HG02981 (cell line): Measurements from ENCODE around the gene RMDN3.

Experiments
- ATAC-seq: cut with Tn5 transposase; IDR thresholded peaks from one replicate; pipeline ENCODE4 v1.9.1; 2021; ENCODE audit warnings: mild to moderate bottlenecking, moderate library complexity; ENCODE audit not compliant: unreplicated experiment

RMDN3 gene, protein sequence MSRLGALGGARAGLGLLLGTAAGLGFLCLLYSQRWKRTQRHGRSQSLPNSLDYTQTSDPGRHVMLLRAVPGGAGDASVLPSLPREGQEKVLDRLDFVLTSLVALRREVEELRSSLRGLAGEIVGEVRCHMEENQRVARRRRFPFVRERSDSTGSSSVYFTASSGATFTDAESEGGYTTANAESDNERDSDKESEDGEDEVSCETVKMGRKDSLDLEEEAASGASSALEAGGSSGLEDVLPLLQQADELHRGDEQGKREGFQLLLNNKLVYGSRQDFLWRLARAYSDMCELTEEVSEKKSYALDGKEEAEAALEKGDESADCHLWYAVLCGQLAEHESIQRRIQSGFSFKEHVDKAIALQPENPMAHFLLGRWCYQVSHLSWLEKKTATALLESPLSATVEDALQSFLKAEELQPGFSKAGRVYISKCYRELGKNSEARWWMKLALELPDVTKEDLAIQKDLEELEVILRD

DNA sequence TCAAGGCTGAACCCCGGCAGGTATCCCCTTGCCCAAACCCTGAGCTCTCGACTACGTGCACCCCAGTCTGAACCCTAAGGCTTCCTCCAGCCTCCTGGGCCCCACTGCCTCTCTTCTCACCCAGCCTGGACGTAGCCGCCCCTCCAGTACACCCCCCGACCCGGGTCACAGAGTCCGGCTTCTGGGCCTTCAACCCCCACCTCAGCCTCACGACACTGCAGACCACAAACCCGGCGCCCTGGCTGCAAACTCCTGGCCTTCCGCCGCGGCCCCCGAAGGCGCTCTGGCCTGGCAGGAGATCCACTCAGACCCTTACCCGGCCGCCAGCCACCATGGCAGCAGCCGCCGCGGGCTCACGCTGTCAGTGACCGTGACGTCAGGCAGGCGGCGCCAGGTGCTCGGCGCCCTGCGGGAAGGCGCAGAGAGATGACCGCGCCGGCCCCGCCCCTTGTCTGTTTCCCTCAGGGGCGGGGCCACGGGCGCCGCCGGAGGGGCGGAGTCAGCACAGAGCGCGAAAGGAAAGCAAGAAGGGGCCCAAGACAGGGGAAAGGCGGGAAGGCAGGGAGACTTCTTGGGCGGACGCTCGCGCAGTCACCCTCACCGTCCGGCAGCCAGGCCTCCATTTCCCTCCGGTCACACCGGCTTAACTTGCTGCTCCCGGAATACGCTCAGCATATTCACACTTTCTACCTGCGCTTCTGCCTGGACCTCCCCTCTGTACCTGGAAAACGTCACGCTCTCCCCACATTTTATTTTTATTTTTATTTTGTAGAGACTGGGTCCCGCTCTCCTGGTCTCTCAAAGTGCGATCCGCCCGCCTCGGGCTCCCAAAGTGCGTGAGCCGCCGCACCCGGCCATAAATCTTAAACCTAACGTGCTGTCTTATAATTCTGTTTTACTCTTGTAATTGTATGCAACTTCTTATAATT lies at the start of gene RMDN3:
Gene RMDN3 (minus strand): TSS at position 372 of the 929 bp plus-strand sequence. CDS start 471 bp downstream, outside the sequence.
- ATAC-seq, result peak; percentile 80

DNA sequence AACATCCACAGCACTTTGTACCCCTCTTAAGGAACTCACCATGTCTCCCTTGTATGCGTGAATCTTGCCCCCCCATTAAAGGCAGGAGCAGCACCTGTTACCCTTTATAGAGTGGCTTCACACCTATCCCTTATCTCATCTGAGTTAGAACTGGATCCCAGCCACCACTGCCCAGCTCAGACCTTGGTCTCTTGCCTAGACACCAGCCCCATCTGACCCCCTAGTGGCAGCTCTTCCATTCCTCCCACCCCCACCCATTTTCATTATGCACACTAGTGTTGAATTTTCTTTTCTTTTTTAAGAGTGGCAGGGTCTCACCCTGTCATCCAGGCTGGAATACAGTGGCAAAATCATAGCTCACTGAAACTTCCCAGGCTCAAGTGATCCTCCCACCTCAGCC lies 48.6 kb upstream of the RMDN3 start:
- no peak for ATAC-seq

DNA sequence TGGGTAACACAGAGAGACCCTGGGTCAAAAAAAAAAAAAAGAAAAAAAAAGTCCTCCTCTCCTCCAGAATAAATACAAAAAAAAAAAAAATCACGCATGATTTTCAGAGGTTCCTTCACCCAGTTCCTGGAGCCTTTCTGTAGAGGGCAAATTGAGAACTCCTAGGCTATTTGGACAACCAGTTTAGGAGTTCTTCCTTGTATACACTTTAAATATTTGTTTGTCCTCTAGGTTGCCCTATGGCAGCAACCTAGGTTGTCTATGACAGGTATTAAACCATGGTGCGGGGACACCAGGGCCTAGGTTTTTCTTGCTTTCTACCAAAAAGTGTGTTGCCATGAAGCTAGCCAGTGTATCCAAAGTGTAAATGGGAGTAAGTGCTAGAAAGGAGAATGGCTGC lies 48.0 kb upstream of the RMDN3 start:
- no peak for ATAC-seq

DNA sequence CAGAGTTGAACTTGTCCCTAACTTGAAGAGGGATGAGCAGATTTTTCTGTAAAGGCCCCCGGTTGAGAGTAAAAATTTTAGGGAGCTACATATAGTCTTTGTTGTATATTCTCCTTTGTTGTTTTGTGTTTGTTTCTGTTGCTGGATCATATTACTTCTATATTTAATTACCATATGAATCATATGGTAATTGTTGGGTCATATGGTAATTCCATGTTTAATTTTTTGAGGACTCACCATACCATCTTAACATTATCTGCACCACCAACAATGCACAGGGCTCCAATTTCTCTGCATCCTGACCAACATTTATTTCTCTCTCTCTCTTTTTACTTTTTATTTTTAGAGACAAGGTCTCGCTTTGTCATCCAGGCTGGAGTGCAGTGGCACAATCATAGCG lies 44.5 kb upstream of the RMDN3 start:
- no peak for ATAC-seq

DNA sequence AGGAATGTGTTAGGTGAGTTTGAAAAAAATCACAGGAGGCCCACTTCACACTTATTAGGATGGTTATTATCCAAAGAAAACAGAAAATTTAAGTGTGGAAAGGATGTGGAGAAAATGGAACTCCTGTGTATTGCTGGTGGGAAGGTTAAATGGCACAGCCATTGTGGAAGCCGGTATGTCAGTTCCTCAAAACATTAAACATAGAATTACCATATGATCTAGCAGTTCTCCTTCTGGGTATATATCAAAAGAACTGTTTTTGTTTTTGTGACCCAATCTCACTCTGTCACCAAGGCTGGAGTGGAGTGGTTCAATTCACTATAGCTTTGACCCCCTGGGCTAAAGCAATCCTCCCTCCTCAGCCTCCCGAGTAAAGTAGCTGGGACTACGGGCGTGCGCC lies 41.5 kb upstream of the RMDN3 start:
- ATAC-seq, result no peak

DNA sequence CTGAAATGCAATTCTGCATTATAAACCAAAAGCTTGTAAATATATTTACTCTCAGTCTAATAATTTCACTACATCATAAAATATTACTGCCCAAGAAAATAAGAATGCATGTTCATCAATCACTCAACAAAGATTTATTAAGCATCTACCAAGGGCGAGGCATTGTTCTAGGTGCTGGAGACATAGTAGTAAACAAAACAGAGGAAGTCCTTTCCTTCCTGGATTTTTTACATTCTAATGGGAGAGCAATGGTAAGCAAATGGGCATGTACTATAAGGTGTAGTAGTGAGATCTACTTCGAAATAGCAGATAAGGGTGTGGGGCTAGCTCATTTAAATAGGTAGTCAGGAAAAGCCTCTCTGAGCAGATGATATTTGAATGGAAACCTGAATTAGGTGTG lies 41.0 kb upstream of the RMDN3 start:
- no peak for ATAC-seq

DNA sequence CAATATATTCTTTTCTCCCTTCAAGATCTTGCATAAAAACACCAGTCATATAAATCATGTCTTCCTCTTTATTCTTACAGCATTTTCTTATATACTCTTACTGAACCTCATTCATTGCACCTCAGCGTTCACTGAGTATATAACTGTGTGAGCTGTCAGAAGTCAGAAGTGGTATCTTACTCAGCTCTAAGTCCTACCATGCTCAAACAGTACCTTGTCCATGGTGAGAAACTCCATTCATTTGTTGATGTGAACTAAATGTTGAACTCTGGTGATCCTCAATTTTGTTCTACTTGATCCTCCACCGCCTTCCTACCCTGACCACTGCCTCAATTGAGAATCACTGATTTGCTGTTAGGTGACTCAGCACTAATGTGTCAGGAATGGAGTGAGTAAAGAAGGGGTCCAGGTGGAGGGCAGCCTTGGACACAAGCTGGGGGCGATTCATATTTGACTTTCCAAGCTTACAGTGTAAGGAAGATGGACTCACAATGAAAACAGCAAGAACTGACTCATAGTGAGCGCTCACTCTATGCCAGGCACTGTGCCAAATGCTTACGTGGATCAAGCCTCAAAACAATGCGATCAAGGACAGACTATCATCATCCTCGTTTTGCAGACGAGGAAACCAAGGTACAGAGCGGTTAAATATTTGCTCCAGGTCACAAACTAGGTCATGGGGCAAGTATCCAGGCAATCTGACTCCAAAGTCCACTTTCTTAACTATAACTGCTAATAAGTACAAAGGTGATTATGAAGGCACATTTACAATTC lies 38.3 kb upstream of the RMDN3 start:
- ATAC-seq, result no peak

DNA sequence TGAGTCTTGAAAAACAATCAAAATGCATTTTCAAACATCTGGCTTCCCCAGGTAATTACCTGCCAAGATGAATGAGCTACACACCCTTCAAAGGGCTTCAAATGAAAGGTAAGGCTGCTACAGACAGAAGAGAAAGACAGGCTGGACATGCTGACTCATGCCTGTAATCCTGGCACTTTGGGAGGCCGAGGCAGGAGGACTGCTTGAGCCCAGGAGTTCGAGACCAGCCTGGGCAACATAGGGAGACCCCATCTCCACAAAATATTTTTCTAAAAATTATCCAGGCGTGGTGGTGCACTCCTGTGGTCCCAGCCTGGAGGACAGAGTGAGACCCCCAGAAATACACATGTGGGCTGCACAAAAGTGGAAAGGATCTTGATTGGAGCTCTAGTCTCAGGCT lies 37.3 kb upstream of the RMDN3 start:
- no peak for ATAC-seq

DNA sequence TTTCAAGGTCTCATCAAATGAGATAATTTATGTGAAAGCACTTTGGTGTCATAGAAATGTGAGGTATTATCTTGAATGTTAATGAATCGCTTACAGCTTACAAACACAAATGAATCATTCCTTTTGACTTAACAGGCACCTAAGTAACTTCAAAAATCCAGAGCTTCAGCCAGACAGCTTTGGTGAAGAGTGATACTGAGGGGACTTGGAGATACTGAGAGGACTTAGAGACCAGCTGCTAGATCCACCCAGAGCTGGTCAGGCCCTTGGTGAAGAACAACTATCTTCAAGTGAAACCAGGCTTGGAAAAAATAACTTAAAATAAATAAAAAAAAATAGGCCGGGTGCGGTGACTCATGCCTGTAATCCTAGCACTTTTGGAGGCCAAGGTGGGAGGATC lies 35.7 kb upstream of the RMDN3 start:
- no peak for ATAC-seq

DNA sequence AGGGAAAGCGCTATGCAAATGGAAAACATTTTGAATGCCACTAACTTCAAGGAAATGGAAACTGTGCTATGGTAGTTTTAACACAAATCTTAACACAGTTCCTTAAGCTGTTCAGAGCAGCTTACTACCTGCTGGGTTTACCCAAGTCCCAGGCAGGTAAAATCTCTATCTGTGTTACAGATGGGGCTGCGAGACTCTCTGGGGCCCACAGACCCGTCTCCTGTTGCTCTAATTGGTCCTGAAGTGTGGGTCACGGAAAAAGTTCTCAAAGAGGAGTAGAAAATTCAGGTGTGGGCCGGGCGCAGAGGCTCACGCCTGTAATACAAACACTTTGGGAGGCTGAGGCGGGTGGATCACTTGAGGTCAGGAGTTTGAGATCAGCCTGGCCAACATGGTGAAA lies 34.9 kb upstream of the RMDN3 start:
- ATAC-seq, result no peak

DNA sequence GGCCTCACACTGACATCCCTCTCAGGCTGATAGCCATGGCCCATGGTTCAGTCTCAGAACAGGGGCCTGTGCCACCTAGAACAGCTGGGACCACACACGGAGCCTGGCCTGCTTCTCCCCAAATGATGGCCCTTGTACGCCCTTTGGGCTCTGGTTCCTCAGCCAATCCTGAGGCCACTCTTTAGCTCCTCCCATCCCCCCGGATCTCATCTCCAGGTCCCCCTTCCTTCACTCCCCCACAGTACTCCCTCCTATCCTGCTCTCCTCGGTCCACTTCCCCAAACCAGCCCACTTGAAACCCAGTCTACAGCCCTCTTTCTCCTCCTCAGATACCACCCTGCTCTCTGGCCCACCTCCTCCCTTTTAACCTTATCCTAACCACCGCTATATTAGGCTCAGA lies 34.1 kb upstream of the RMDN3 start:
- no peak for ATAC-seq

DNA sequence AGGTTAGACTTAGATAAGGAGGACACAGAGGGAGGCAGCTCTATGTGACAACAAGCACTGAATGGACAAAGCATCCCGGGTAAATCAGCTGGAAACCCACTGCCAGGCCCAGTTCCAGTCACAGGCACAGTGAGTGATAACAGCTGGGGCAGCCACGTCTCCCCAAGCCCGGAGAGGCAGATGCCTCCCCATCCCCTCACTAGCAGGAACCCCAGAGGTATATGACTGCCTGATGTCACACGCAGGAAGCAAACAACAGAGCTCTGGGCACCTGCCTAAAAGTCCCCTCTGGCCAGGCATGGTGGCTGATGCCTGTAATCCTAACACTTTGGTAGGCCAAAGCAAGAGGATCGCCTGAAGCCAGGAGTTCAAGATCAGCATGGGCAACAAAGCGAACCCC lies 32.9 kb upstream of the RMDN3 start:
- ATAC-seq, result no peak

DNA sequence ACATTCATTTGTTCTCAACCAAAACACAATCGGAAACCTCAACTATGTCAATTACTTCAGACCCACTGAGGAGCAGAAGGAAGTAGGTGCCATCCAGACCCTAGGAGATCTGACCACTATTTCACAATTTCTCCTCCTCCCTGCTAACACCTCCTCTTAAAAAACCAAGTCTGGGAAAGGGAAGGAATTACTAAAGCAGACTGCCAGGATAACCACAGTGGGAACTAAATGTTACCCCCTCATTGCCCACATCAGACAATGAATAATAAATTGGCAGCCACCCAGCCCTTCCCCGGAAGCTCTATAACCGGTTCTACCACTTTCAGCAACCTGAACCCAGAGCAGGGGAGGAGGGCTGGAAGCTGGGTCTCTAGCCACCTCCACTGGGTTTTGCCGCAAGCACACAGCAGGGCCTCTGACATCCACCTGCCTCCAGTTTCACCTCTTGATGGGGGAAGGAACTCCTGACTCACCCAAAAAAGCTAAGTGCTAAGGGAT lies 32.3 kb upstream of the RMDN3 start:
- ATAC-seq, result no peak

DNA sequence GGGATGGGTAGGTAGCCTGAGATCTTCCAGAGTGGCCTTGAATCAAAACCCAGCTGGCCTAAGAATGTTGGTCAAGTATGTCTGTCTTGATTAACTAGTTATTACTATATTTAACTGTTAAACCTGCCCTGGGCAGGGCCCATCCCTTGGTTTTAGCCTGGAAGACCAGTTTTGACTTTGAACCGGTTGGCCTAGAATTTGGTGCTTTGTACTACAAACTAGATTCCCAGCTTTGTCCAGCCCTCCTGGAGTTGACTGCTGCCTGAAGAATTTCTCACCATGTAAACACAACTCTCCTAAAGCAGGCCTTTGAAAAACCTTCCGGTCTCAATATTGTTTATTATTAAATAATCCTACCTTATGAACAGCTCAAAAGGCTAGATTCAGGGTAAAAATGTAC lies 30.8 kb upstream of the RMDN3 start:
- ATAC-seq, result no peak

DNA sequence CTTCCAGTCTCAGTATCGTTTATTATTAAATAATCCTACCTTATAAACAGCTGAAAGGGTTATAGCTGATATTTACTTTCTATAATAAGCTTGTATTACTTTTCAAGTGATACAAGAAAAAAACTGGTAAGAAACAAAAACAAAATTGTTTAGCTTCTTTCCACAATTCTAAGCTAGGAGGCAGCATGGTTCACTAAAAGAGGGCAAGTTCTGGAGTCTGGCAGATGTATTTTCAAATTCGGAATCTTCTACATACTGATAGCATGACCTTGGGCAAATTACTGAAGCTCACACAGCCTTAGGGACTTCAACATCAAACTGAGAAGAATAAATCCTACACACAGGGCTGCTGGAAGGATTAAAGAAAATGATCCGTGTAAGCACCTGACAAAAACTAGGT lies 30.1 kb upstream of the RMDN3 start:
- ATAC-seq, result no peak

DNA sequence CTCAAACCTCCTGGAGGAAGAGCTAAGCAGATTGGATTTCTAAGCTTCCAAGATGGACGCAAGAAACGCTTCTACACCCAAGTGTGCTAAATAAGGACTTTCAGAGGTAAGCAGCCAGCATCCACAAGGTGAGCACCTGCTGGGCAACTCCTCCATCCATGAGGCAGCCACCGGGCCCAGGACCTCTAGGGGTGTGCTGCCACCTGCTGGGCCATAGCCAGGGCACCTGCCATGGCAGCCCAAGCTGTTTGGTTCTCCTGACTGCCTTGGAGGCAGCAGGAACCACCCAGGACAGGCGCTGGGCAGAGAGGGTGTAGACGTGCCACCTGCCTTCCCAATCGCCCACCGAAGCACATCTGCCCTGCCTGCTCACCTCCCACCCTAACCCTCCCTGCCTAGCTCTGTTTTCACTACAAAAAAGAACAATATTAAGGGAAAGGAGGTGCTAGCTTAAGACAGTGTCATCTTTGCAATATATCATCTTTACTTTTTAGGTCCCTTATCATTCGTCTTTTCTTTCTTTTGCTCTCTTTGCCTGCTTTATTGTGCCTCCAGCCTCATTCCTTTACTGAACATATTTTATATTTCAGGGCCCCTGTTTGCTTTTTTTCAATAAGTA lies 27.7 kb upstream of the RMDN3 start:
- ATAC-seq, result no peak

DNA sequence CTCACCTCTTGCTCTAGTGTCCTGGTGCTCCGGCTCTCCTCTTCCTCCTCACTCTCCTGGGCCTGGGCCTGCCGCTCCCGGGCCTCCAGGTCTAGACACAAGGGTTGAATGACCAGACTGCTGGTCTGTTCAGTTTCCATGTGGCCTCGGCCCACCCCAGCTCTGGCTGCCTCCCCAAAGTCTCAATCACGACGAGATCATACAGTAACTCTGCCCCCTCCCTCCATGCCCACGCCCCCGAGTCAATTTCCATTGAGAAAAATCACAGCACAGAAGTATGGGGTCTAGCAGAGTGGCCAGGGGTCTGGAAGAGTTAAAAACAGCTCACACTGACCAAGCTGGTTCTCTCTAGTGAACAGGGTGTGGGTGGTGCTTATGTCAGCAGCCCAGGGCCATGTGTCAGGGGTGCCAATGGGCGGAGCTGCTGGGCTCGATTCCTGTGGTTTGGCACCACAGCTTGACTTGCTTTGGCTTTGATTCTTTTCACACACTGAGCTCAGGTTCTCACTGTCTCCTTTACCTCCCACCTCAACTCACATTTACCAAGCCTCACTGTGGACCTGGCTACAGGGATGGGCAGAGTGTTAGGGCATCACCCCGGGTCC lies 21.6 kb upstream of the RMDN3 start:
- ATAC-seq, result no peak

DNA sequence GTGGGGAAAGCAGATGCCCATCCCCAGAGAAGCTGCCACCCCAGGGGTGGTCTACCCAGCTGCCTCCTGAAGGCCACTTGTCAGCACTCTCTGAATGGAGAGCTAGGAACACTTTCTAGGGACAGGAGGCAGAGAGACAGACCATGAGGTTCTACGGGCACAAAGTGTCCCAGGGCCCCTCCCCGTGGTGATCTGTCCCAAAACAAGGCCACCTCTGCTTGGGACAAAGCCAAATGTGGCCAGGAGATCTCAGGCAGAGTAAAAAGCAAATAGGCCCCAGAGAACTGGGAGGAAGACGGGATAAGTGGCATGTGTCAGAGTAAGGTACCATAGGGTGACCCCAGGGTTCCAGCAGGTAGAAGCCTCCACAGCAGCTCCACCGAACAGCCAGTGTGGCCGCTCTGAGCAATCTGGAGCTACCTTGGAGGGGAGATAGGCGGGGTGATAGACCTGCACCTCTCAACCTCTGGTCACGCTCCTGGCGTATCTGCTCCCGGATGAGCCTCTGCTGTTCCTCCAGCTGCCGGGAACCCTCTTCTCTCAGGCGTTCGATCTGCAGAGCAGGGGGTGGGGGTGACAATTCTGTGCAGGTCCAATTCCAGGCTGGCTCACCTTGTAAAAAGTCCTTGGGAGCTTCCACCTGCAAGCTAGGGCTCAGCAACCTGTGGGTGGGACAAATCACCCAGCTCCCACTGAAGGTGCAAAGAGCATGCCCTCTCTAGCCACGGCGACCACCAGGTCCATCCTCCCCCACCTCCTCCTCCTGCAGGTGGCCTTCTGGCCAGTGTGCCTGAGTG lies 20.9 kb upstream of the RMDN3 start:
- ATAC-seq, result no peak

DNA sequence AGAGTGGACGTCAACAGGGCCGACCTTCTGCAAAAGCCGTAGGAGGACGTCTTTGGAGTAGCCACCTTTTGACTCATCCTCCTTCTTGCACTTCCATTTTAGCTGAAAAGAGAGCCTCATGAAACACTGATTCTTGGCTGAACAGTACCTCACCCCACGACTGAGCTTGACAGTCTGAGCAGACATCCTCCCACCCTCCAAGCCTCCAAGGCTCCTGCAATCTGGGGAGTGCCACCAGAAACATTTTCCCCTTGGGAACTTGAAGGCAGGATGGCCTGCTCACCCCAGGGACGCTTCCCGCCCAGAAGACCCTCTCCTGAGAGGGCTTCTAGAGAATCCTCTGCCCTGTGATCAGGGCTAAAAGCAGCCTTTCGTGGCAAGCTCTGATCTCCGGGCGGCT lies 20.0 kb upstream of the RMDN3 start:
- no peak for ATAC-seq
